Measurements from ENCODE around the gene SMAD7.

The SMAD7 gene

GRCh38 chr18:48899558-48900174 is 51.1 kb downstream of the SMAD7 start:
- no peak for TF ChIP-seq CTCF (conservative IDR thresholded peaks at IDR 0.05)
- no peak overlapping the region for H3K27ac ChIP-seq

- no peak overlapping the region for H3K27ac ChIP-seq
- no peak for TF ChIP-seq CTCF (conservative IDR thresholded peaks at IDR 0.05)
These were observed 52.2 kb downstream of the SMAD7 start for GRCh38 chr18:48898521-48898920.

- TF ChIP-seq CTCF (conservative IDR thresholded peaks at IDR 0.05): no peak
- no peak overlapping the region for H3K27ac ChIP-seq
These were observed 53.2 kb downstream of the SMAD7 start for GRCh38 chr18:48897531-48897930.

- TF ChIP-seq CTCF (conservative IDR thresholded peaks at IDR 0.05): no peak
- H3K27ac ChIP-seq: no peak overlapping the region
These were observed 53.8 kb downstream of the SMAD7 start for GRCh38 chr18:48896875-48897511.

GRCh38 chr18:48896326-48896874 is 54.4 kb downstream of the SMAD7 start:
- H3K27ac ChIP-seq: no peak overlapping the region

GRCh38 chr18:48894799-48895346 is 55.9 kb downstream of the SMAD7 start:
- TF ChIP-seq CTCF (conservative IDR thresholded peaks at IDR 0.05): no peak
- H3K27ac ChIP-seq: no peak overlapping the region

More at GRCh38 chr18:48896326-48896874, 54.4 kb downstream of the SMAD7 start:
- no peak for TF ChIP-seq CTCF (conservative IDR thresholded peaks at IDR 0.05)

All from VCaP (cell line).